Measurements from ENCODE around the gene CDC42. TPM values are rescaled to one million over a fixed set of nuclear protein-coding genes. Genes with fewer than 3 reads are reported as not detected.

CDC42 gene
- total RNA-seq, 1 experiment from 2014 or later: 217 TPM

- intact Hi-C loops (cut with micrococcal nuclease): no loop called here
- no TSS peak for BruUV-seq (replicated peaks)
- Histone ChIP-seq H3K9me2 (ENCODE audit: insufficient read depth) (no peaks in the 10 kb centered on the region), H2AFZ (ENCODE audit: low read depth, low read length, poor library complexity, severe bottlenecking) (no peak overlapping the region), H4K20me1 (ENCODE audit: insufficient read depth) (0 out of 2 replicates have a peak, but pooled peaks cover 2% of the 10 kb centered on the region), H3K9me3 (ENCODE audit: control insufficient read depth in 1 of 2, insufficient read depth in 1 of 2, low read depth in 1 of 2, low read length in 2 of 2) (no peaks in the 10 kb centered on the region), H3K9ac (ENCODE audit: low read length) (no peak overlapping the region), H3K4me1 (ENCODE audit: control insufficient read depth in 1 of 2, insufficient read depth in 2 of 2, low read length in 2 of 2) (no peaks in the 10 kb centered on the region), H3K79me2 (ENCODE audit: insufficient read depth, low read length) (peaks cover 45% of the 10 kb centered on the region), H3K4me2 (ENCODE audit: low read length) (no peak overlapping the region), H3K36me3 (ENCODE audit: control insufficient read depth in 1 of 2, insufficient read depth in 2 of 2, low read length in 2 of 2) (peaks cover 3 to 6% of the 10 kb centered on the region in 2 experiments; a peak in 1 of 4 replicates), H3K27me3 (ENCODE audit: insufficient read depth, low read length) (no peaks in the 10 kb centered on the region), H3K4me3 (replicated peaks in 1 of 2; ENCODE audit: low read depth in 1 of 2, low read length in 2 of 2) (no peak overlapping the region), H3K27ac (ENCODE audit: low read depth, low read length) (no peak overlapping the region)
- ChIA-PET POLR2A (no interaction called here), RAD21 (ENCODE audit: low non-redundant PET in 1 of 2, low total read pairs in 2 of 2, uncharacterized antibody in 2 of 2, unreplicated experiment in 2 of 2) (no interaction called here), CTCF (no interaction called here)
- TF ChIP-seq EZH2phosphoT487 (IDR thresholded peaks at IDR 0.05; ENCODE audit: borderline replicate concordance): no peak
- no peak for TF ChIP-seq SIN3A (IDR thresholded peaks at IDR 0.05; ENCODE audit: low read depth)
- no peak for TF ChIP-seq POLR2A (IDR thresholded peaks at IDR 0.05; ENCODE audit: borderline replicate concordance, extremely low read depth, insufficient read depth, insufficient read length)
- TF ChIP-seq EGR1 (IDR thresholded peaks at IDR 0.05; ENCODE audit: low read depth): no peak
- no peak for TF ChIP-seq CBX3 (IDR thresholded peaks at IDR 0.05; ENCODE audit: low read depth)
- no peak for TF ChIP-seq YY1 (IDR thresholded peaks at IDR 0.05; ENCODE audit: extremely low read depth, insufficient replicate concordance, low read depth, low read length)
- no peak for TF ChIP-seq FOSL1 (IDR thresholded peaks at IDR 0.05; ENCODE audit: low read depth)
- no peak for TF ChIP-seq SRF (IDR thresholded peaks at IDR 0.05; ENCODE audit: low read depth)
- no peak for TF ChIP-seq ZFX (IDR thresholded peaks at IDR 0.05)
- TF ChIP-seq POLR2AphosphoS5 (IDR thresholded peaks at IDR 0.05; ENCODE audit: low read depth, low read length): no peak
- no peak for TF ChIP-seq ATF3 (IDR thresholded peaks at IDR 0.05)
- no peak for DNase-seq (ENCODE audit: low read depth, low spot score)
- no peak for ATAC-seq
Measured at GRCh38 chr1:22110016-22110415, 57.5 kb downstream of the CDC42 start.

- no peak overlapping the region for H3K27ac ChIP-seq (ENCODE audit: low read depth, low read length)
- no peaks in the 10 kb centered on the region for H3K9me2 ChIP-seq (ENCODE audit: insufficient read depth)
- ChIA-PET POLR2A (no interaction called here), RAD21 (ENCODE audit: low non-redundant PET in 1 of 2, low total read pairs in 2 of 2, uncharacterized antibody in 2 of 2, unreplicated experiment in 2 of 2) (no interaction called here), CTCF (no interaction called here)
- no peak for DNase-seq (ENCODE audit: low read depth, low spot score)
- H4K20me1 ChIP-seq (ENCODE audit: insufficient read depth): no peaks in the 10 kb centered on the region
- intact Hi-C loops (cut with micrococcal nuclease): no loop called here
- H3K9ac ChIP-seq (ENCODE audit: low read length): no peak overlapping the region
- no peak for ATAC-seq
- H3K36me3 ChIP-seq (ENCODE audit: control insufficient read depth in 1 of 2, insufficient read depth in 2 of 2, low read length in 2 of 2): peaks cover 3 to 6% of the 10 kb centered on the region in 2 experiments; a peak in 2 of 4 replicates
- H3K79me2 ChIP-seq (ENCODE audit: insufficient read depth, low read length): peaks cover 42% of the 10 kb centered on the region
- no TSS peak for BruUV-seq (replicated peaks)
- H3K27me3 ChIP-seq (ENCODE audit: insufficient read depth, low read length): no peaks in the 10 kb centered on the region
- no peak overlapping the region for H3K4me3 ChIP-seq (replicated peaks in 1 of 2; ENCODE audit: low read depth in 1 of 2, low read length in 2 of 2)
- no peak overlapping the region for H3K4me2 ChIP-seq (ENCODE audit: low read length)
- no peaks in the 10 kb centered on the region for H3K9me3 ChIP-seq (ENCODE audit: control insufficient read depth in 1 of 2, insufficient read depth in 1 of 2, low read depth in 1 of 2, low read length in 2 of 2)
- H2AFZ ChIP-seq (ENCODE audit: low read depth, low read length, poor library complexity, severe bottlenecking): no peak overlapping the region
- TF ChIP-seq EZH2phosphoT487 (IDR thresholded peaks at IDR 0.05; ENCODE audit: borderline replicate concordance) (no peak), ZFX (IDR thresholded peaks at IDR 0.05) (no peak), YY1 (IDR thresholded peaks at IDR 0.05; ENCODE audit: extremely low read depth, insufficient replicate concordance, low read depth, low read length) (no peak), SRF (IDR thresholded peaks at IDR 0.05; ENCODE audit: low read depth) (no peak), TCF7L2 (IDR thresholded peaks at IDR 0.05; ENCODE audit: borderline replicate concordance, extremely low read depth, insufficient read depth, insufficient read length) (no peak), EZH2 (IDR thresholded peaks at IDR 0.05) (no peak), CBX3 (IDR thresholded peaks at IDR 0.05; ENCODE audit: low read depth) (no peak), FOSL1 (IDR thresholded peaks at IDR 0.05; ENCODE audit: low read depth) (no peak), ELF1 (IDR thresholded peaks at IDR 0.05; ENCODE audit: borderline replicate concordance, low read depth) (no peak), POLR2AphosphoS5 (IDR thresholded peaks at IDR 0.05; ENCODE audit: low read depth, low read length) (no peak), ATF3 (IDR thresholded peaks at IDR 0.05) (no peak)
- TF ChIP-seq, protein P1, sequence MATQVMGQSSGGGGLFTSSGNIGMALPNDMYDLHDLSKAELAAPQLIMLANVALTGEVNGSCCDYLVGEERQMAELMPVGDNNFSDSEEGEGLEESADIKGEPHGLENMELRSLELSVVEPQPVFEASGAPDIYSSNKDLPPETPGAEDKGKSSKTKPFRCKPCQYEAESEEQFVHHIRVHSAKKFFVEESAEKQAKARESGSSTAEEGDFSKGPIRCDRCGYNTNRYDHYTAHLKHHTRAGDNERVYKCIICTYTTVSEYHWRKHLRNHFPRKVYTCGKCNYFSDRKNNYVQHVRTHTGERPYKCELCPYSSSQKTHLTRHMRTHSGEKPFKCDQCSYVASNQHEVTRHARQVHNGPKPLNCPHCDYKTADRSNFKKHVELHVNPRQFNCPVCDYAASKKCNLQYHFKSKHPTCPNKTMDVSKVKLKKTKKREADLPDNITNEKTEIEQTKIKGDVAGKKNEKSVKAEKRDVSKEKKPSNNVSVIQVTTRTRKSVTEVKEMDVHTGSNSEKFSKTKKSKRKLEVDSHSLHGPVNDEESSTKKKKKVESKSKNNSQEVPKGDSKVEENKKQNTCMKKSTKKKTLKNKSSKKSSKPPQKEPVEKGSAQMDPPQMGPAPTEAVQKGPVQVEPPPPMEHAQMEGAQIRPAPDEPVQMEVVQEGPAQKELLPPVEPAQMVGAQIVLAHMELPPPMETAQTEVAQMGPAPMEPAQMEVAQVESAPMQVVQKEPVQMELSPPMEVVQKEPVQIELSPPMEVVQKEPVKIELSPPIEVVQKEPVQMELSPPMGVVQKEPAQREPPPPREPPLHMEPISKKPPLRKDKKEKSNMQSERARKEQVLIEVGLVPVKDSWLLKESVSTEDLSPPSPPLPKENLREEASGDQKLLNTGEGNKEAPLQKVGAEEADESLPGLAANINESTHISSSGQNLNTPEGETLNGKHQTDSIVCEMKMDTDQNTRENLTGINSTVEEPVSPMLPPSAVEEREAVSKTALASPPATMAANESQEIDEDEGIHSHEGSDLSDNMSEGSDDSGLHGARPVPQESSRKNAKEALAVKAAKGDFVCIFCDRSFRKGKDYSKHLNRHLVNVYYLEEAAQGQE (IDR thresholded peaks at IDR 0.05; ENCODE audit: low read depth): no peak
- TF ChIP-seq, protein P2, sequence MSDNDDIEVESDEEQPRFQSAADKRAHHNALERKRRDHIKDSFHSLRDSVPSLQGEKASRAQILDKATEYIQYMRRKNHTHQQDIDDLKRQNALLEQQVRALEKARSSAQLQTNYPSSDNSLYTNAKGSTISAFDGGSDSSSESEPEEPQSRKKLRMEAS (IDR thresholded peaks at IDR 0.05): no peak
- no peaks in the 10 kb centered on the region for H3K4me1 ChIP-seq (ENCODE audit: control insufficient read depth in 1 of 2, insufficient read depth in 2 of 2, low read length in 2 of 2)
Measured at GRCh38 chr1:22111115-22111514, 58.6 kb downstream of the CDC42 start.
